ENCODE results near the gene RTN1. TPM values are rescaled to one million over a fixed set of nuclear protein-coding genes. Genes with fewer than 3 reads are reported as not detected.

Gene RTN1
- total and polyA plus RNA-seq, 10 of the 15 experiments (the other 5 are each of a cell fraction or from before 2014, with no cell fraction given): 0.03 to 0.55 (median 0.13) TPM; not detected in 4

DNA sequence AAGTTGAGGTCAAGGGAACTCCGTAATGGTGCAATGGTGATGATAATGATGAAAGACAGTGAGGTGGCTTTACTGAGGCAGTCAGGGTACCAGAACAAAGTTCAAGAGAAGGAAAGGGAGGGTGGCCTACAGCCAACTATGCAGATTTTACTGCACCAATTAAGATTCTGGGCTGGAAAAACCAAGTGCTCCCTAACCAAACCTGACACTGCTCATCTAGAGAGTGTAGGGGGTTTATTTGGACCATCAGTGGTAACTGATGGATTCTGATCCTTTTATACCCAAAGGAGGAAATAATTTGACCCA is 49.8 kb upstream of the RTN1 start (continued):
- TF ChIP-seq, protein P1, sequence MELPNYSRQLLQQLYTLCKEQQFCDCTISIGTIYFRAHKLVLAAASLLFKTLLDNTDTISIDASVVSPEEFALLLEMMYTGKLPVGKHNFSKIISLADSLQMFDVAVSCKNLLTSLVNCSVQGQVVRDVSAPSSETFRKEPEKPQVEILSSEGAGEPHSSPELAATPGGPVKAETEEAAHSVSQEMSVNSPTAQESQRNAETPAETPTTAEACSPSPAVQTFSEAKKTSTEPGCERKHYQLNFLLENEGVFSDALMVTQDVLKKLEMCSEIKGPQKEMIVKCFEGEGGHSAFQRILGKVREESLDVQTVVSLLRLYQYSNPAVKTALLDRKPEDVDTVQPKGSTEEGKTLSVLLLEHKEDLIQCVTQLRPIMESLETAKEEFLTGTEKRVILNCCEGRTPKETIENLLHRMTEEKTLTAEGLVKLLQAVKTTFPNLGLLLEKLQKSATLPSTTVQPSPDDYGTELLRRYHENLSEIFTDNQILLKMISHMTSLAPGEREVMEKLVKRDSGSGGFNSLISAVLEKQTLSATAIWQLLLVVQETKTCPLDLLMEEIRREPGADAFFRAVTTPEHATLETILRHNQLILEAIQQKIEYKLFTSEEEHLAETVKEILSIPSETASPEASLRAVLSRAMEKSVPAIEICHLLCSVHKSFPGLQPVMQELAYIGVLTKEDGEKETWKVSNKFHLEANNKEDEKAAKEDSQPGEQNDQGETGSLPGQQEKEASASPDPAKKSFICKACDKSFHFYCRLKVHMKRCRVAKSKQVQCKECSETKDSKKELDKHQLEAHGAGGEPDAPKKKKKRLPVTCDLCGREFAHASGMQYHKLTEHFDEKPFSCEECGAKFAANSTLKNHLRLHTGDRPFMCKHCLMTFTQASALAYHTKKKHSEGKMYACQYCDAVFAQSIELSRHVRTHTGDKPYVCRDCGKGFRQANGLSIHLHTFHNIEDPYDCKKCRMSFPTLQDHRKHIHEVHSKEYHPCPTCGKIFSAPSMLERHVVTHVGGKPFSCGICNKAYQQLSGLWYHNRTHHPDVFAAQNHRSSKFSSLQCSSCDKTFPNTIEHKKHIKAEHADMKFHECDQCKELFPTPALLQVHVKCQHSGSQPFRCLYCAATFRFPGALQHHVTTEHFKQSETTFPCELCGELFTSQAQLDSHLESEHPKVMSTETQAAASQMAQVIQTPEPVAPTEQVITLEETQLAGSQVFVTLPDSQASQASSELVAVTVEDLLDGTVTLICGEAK (IDR thresholded peaks at IDR 0.05; ENCODE audit: borderline replicate concordance): no peak
- TF ChIP-seq NFYA (IDR thresholded peaks at IDR 0.05; ENCODE audit: borderline replicate concordance, low read depth, low read length) (no peak), SREBF2 (IDR thresholded peaks at IDR 0.05; ENCODE audit: low read length) (no peak), KLF5 (IDR thresholded peaks at IDR 0.05; ENCODE audit: partially characterized antibody) (no peak)
- TF ChIP-seq, protein P2, sequence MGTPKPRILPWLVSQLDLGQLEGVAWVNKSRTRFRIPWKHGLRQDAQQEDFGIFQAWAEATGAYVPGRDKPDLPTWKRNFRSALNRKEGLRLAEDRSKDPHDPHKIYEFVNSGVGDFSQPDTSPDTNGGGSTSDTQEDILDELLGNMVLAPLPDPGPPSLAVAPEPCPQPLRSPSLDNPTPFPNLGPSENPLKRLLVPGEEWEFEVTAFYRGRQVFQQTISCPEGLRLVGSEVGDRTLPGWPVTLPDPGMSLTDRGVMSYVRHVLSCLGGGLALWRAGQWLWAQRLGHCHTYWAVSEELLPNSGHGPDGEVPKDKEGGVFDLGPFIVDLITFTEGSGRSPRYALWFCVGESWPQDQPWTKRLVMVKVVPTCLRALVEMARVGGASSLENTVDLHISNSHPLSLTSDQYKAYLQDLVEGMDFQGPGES (IDR thresholded peaks at IDR 0.05): no peak

DNA sequence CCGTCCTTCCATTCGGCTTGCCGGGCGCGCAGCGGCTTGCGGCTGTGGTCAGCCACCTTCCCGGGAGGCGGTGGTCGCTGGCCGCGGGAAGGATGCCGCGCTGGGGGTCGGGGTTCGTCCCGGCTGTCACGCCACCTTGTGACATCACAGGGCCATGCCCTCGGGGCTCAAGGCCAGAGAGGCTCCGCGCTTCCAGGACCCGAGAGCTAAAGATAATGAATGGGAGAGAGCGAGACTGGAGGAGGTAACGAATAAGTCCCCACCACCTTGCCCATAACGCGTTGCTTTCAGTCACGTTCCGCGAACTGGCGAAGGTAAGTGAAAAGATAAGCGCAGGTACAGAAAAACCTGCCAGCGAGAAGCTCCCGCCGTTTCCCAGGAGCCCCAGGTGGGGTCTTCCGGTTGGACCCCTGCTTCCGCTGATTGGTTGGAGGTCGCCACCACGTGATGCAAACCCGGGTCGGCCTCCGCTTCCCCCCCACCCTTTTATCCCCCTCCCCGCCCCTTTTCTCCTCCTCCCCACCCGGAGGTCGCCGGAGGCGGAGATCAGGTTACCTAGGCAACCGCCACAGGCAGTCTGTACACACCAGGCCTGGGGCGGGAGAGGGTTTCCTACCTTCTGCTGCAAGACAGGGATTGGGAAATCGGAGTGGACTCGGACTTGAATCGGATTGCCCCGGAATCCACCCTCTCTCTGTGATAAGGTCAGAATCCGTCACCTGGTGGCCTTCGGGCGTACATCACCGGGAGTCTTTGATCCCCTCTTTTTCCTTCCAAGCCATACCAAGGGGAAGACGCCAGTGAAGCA is 49.2 kb upstream of the RTN1 start, which contains the start of gene LRRC9:
TSS of gene LRRC9 (plus strand) at position 575 of the 808 bp plus-strand sequence.
- no TSS peak for BruUV-seq (replicated peaks)
- SMC1A ChIA-PET (ENCODE audit: uncharacterized antibody, unreplicated experiment): no interaction called here
- H3K4me2 ChIP-seq (ENCODE audit: control insufficient read depth, insufficient read depth): peak within 1 kb of the TSS; percentile 77
- FAIRE-seq: no peak
- no peak within 1 kb of the TSS for H3K9ac ChIP-seq (ENCODE audit: control insufficient read depth, insufficient read depth, low read length)
- H2AFZ ChIP-seq (ENCODE audit: control insufficient read depth, low read depth, low read length): peak within 1 kb of the TSS; percentile 37
- peaks cover 0 to 5% of the 10 kb centered on the region in 2 experiments; a peak in 2 of 4 replicates for H3K27me3 ChIP-seq (replicated peaks in 1 of 2; ENCODE audit: control insufficient read depth in 2 of 2, insufficient read depth in 2 of 2, low read length in 1 of 2)
- POLR2A ChIA-PET: no interaction called here
- CTCF ChIA-PET: interaction anchor here (0.6 kb wide), 1 partner anchor 17 kb away, joined by 3 read pairs; no protein-coding TSS in a partner anchor
- H3K9me3 ChIP-seq (replicated peaks; ENCODE audit: control insufficient read depth, insufficient read depth, low read length): no peaks in the 10 kb centered on the region; the same call in 2 of the 3 replicates
- 23% methylated on average over 52 of the region's 57 CpGs for WGBS (ENCODE audit: insufficient coverage, insufficient replicate concordance, low lambda C conversion rate, missing lambda C conversion rate)
- H3K36me3 ChIP-seq (ENCODE audit: control insufficient read depth in 2 of 2, insufficient read depth in 2 of 2, low read length in 1 of 2): no peaks in the 10 kb centered on the region
- no peaks in the 10 kb centered on the region for H4K20me1 ChIP-seq (ENCODE audit: control insufficient read depth, insufficient read depth)
- no peak within 1 kb of the TSS for H3K27ac ChIP-seq (ENCODE audit: control insufficient read depth, insufficient read depth)
- peak within 1 kb of the TSS; percentile 45; the same call in 1 of the 2 replicates for H3K4me3 ChIP-seq
- in situ Hi-C loops (cut with MboI) (no loop called here), intact Hi-C loops (cut with micrococcal nuclease; ENCODE audit: unreplicated experiment) (loop anchor here (2.0 to 5.0 kb wide), 2 partner anchors 48 to 287 kb away; no protein-coding TSS in a partner anchor)
- peak; percentile 63 for ATAC-seq
- RAD21 ChIA-PET (ENCODE audit: unreplicated experiment): no interaction called here
- DNase-seq (ENCODE audit: low read depth, low spot score): no peak
- H3K79me2 ChIP-seq (ENCODE audit: control insufficient read depth, insufficient read depth, low read length): no peaks in the 10 kb centered on the region
- peaks cover 3% of the 10 kb centered on the region; the same call in 1 of the 2 replicates for H3K4me1 ChIP-seq (ENCODE audit: control insufficient read depth, insufficient read depth, low read length)
- TF ChIP-seq MYB (IDR thresholded peaks at IDR 0.05; ENCODE audit: borderline replicate concordance, low read depth, low read length): no peak
- no peak for TF ChIP-seq CBFB (IDR thresholded peaks at IDR 0.05; ENCODE audit: low read depth)
- no peak for TF ChIP-seq SUPT20H (IDR thresholded peaks at IDR 0.05; ENCODE audit: borderline replicate concordance, control insufficient read depth, low read depth, low read length)
- no peak for TF ChIP-seq SP1 (IDR thresholded peaks at IDR 0.05; ENCODE audit: low read depth, low read length)
- TF ChIP-seq SMAD5 (IDR thresholded peaks at IDR 0.05; ENCODE audit: low read depth): no peak
- TF ChIP-seq, protein P3, sequence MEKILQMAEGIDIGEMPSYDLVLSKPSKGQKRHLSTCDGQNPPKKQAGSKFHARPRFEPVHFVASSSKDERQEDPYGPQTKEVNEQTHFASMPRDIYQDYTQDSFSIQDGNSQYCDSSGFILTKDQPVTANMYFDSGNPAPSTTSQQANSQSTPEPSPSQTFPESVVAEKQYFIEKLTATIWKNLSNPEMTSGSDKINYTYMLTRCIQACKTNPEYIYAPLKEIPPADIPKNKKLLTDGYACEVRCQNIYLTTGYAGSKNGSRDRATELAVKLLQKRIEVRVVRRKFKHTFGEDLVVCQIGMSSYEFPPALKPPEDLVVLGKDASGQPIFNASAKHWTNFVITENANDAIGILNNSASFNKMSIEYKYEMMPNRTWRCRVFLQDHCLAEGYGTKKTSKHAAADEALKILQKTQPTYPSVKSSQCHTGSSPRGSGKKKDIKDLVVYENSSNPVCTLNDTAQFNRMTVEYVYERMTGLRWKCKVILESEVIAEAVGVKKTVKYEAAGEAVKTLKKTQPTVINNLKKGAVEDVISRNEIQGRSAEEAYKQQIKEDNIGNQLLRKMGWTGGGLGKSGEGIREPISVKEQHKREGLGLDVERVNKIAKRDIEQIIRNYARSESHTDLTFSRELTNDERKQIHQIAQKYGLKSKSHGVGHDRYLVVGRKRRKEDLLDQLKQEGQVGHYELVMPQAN (conservative IDR thresholded peaks at IDR 0.05): no peak
- 0 out of 2 replicates have a peak, but pooled peaks have one; percentile 30 for TF ChIP-seq LARP7 (IDR thresholded peaks at IDR 0.05)
- TF ChIP-seq ZBED1 (IDR thresholded peaks at IDR 0.05; ENCODE audit: borderline replicate concordance): no peak
- TF ChIP-seq SMC3 (IDR thresholded peaks at IDR 0.05; ENCODE audit: borderline replicate concordance, low read length): no peak
- TF ChIP-seq MYC (IDR thresholded peaks at IDR 0.05; ENCODE audit: insufficient read depth, insufficient read length, insufficient replicate concordance, low read length, severe bottlenecking): no peak
